GM21723 (cell line): ENCODE data around the gene TMEM217.

ENCODE experiments used
- ATAC-seq: cut with Tn5 transposase; IDR thresholded peaks from one replicate; pipeline ENCODE4 v1.9.1; 2021; ENCODE audit warnings: mild to moderate bottlenecking, moderate library complexity; ENCODE audit not compliant: unreplicated experiment

The TMEM217 gene

DNA sequence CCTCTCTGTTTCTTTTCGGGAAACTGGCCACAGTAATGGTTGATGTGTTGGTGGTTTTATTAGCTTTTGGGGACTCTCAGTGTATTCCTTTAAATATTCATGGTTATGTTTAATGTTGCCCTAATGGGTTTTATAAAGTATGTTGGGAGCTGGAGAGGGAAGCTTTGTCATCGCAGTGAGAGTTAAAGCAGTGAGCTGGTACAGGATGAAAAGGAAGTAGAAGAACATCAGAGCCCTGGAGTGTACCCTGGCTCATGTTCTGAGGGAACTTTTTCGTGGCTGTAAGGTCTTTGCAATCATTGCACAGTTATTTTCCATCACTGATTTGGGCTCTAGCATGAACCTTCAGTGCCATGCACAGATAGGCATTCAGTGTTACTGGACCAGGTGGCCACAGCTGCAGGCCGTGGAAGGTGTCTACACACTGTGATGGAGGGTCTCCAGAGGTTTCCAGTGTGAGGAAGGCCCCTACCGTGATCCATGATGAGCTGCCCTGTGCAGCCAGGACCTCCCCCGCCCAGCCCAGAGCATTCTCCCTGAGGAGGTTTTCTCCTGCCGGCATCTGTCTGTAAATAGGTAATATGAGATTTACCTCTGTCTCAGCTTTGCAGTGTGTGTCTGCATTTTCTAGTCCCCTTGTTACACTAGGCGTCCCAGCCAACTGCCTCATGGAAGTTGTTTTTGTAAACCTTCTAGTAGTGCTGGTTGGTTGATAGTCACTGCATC is 22.4 kb upstream of the TMEM217 start:
- ATAC-seq: no peak

DNA sequence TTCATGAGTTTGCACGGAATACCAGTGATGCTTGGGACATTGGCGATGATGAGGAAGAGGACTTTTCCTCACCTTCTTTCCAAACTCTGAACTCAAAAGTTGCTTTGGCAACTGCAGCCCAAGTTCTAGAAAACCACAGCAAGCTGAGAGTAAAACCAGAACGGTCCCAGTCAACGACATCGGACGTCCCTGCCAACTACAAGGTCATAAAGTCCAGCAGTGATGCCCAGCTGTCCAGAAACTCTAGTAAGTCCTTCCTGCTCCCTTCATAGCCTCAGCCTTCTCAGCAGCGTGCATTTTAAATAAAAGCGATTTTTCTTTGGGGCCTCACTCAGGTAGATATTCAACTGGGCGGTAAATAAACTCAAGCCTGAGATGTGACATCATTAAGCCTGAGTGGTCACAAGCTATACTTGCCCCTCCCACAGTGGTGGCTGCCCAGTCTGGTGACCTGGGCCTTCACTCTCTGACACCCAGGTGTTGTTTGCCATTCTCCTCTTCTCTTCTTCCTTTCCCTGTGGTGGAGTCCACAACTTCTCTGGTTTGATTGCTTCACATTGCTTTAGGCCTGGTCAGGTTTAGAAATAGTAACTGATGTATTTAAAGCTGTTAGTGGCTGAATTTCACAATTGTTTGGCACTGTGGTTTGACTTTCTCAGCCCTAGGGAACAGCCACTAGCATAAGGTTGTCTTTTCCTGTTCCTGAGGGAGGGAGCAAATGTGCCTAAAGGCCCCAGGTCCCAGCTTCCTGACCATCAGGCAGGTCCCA is 21.6 kb upstream of the TMEM217 start:
- no peak for ATAC-seq

DNA sequence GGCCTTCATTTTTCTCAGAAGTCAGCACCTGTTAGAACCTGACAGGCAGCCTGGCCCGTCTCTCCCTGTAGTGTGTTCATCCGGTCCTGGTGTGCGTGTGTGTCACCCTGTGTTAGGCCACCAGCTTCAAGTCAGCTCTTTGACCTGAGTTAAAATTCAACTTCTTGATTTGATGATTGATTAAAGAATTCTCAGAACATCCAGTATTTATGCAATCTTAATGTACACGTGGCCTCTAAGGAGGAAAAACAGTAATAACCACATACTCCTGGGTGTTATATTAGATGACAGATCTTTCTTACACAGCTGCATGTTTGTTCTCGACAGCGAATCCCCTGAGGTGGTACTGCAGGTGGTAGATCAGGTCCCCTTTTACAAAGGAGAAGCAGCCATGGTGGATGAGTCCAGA is 19.1 kb upstream of the TMEM217 start:
- ATAC-seq: no peak

DNA sequence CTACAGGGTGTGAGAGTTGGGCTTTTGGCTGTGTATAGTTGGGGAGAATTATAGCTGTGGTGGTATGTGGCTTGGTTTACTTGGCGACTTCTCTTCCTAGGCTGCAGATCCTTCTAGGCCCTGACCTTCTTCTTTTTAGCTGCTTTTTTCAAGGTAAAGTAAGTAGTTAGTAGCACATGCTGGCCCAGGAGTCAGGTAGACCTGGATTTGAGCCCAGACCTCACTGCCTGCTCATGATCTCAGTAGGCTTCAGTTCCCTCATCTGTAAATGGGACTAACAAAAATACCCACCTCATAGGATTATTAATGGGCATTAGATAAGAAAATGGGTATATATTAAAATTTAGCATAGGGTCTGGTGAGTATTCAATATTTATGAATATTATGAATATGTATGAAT is 17.4 kb upstream of the TMEM217 start:
- ATAC-seq: no peak

DNA sequence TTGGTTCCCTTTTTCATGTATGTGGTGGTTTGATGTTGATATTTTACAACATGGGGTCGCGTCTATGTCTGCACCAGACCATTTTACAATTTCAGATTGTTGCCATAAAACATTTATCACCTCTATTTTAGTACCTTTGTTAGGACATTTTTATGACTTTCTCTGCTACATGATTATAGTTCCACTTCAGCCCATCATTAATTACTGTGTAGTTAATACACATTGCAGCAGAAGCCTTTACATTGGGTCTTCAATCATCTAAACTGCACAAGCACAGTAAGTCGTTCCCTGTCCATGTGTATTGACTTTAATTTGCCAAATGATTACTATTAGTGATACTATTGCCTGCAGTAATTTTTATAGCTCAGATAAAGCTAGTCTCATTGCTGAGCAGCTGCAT is 15.7 kb upstream of the TMEM217 start:
- no peak for ATAC-seq

DNA sequence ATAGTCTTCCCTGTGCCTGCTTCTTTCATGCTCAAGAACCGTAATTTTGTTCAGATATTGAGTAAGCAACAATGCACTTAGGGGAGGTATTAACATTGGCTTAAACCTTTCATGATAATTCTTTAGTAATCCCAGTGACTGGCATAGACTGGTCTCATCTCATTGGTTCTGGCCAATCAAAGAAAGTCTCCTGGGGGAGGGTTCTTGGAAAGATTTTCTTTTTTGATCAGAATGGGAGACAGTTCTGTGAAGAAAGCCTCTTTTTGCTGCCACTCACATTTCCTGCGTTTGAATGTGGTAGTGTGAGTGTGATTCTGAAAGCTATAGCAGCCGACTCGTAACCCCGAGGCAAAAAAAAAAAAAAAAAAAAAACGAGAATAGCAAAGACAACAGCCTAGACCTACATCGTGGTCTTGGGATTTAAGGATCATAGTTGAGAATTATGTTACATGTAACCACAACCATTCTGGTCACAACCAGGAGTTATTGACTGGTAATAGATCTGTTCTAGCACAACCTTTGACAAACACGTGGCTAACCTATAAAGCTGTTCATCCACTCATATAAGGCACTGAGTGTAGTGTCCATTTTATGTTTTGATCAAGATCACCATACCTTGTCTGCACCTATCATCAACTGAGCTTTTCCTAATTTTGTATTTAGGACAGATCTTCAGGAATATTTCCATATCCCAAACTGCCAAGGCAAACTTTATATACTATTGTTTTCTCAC is 15.1 kb upstream of the TMEM217 start:
- no peak for ATAC-seq

DNA sequence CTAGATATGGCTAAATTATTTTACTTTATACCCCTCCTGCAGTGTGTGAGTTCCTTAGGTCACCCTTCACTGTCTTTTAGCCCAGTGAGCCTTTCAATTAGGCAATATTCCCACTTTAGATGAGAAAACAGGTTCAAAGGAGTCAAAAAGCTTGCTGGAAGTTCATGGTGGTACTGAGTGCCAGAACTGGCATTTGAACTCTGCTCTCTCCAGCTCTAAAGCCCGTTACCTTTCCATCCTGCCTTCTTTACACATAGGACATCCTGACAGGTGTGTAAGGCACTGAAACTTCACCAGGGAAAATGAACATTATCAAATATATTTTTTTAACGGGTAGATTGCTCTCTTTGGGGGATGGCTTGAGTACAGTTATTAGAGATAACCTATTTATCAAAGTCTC is 11.2 kb upstream of the TMEM217 start:
- ATAC-seq: no peak

DNA sequence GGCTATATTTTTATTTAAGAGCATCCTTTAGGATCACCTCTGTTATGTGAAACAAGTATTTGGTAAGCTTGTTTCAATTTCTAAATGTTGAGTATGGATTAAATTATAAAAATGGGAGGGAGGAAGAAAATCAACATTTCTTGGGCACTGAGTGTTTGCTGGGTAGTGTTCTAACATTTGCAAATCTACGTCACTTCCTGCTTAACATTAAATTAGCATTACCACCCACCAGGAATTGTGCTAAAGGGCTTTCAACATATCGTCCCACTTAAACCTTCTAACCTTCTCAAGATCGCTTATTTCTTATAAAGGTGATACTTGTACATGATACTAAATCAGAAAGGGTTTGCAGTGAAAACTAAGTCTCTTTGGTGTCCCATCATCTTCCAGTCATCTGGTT is 7.9 kb upstream of the TMEM217 start:
- no peak for ATAC-seq

DNA sequence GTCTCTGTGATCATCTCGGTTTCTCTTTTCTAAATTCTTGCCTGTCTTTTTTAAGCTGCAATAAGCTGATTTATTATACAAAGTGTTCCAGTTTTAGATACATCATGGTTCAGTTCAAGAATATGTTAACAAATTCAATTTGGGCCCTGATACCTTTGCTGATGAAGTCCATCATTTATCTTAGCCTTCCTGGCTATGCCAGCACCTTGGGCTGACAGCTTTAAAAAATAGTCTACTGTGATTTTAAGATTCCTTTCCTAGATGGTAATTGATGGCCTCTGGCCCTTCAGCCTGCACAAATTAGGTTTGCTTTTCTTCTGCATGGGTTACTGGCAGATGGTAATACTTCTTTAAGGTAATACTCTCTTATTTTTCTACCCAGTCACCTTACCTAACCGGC is 7.1 kb upstream of the TMEM217 start:
- no peak for ATAC-seq

DNA sequence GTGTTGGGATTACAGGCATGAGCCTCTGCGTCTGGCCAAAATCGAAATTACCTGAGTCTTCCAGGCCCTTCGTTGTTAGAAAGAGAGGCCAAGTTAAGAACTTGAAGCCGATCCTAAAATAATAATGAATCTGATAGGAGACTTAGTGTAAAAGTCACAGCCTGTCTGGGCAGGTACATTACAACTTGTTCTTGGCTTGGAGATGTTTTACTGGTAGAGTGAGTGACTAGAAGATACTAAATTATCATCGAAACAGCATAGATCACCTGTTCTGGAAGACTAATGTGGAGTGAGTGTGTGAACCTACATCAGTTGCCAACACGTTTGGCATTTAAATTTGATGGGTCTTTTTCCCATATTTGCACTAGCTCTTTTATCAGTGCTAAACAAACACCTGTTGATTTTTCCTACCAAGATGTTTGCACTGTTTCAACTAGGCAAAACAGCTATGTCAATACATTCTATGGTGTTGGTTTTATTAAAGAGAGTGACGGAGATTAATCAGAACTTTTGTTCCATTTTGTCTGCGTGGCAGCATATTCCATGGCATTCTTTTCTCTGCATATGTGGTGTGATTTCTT is 4.6 kb upstream of the TMEM217 start:
- no peak for ATAC-seq

DNA sequence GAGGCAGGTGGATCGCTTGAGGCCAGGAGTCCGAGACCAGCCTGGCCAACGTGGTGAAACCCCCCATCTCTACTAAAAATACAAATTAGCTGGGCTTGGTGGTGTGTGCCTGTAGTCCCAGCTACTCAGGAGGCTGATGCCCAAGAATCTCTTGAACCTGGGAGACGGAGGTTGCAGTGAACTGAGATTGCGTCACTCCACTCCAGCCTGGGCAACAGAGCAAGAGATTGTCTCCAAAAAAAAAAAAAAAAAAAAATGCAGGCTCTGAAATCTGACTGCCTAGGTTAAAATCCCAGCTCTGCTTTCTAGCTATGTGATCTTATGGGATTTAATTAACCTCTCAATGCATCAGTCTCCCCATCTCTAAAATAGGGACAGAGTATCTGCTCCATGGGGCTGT is 3.3 kb upstream of the TMEM217 start:
- no peak for ATAC-seq

DNA sequence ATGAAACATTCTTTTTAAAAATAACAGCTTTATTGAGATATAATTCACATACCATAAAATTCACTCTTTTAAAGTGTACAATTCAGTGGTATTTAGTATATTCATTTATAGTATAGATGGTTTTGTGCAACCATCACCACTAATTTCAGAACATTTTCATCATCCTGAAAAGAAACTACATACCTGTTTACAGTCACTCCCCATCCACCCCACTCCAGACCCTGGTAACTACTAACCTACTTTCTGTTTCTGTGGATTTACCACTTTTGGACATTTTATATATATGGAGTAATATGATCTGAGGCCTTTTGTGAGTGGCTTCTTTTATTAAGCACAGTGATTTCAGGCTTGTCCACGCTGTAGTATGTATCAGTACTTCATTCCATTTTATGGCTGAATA is 2.5 kb upstream of the TMEM217 start:
- ATAC-seq: no peak

DNA sequence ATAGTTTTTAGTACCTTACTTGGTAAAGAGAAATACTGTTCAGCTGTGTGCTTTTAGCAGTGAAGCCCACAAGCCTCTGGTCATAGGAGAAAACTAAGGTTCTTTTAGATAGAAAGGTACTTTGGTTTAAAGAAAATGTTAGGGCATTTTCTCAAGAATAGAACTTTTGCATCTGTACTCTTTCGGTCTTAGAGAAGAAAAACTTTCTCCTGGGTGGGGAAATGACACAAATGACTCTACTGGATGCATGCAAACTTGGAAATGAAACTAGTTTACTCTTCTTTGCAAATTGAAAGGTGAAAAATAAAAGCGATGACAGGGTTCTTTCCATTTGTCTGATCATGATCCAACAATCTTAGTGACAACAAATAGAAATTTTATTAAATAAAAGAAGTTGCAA is 2.1 kb upstream of the TMEM217 start:
- no peak for ATAC-seq

DNA sequence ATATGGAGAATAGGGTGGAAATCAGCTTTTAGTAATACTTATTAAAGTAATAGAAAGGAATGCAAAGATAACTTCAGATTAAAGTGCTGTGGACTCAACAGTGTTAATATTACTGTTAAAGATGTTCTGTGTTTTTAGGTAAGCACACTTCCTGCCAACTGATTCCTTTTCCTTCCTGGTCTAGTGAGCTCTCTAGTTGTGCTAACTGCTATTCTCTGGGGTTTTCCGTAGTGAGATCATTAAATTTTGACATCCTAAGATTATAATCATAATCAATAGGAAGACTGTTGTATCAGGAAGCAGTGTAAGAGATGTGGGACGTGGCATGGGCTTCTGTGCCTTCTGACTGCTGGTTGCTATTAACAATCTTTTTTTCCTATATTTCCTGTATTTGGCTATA is 1.2 kb upstream of the TMEM217 start:
- no peak for ATAC-seq

DNA sequence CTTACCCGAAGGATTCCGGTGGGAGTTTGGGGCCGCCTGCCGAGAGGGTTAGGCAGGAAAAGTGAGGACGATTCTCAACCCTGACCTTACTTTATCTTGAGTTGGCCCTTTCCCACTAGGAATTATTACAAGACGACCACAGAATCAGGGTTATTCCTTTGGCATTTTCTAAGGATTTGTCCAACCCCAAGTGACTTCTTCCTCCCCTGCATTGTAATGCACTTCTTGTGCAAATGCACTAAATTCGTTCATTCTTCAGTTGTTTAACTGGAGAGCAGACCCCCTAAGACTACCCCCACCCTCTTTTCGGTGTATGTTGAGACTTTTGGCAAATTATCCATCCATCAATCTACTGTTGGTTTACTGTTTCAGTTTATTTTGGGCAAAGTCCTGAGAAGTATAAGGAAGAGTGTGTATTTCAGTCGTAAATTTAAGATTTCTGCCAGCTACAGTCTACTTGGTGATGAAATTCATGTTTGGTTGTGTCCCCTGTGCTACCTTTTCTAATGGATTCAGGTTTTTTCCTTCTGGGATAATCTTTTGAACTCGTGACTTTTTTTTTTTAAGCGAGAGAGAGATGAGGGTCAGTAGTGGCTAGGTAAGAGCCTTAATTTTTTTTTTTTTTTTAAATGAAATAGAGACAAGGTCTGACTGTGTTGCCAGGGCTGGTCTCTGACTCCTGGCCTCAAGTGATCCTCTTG is 611 bp upstream of the TMEM217 start:
- ATAC-seq: no peak

DNA sequence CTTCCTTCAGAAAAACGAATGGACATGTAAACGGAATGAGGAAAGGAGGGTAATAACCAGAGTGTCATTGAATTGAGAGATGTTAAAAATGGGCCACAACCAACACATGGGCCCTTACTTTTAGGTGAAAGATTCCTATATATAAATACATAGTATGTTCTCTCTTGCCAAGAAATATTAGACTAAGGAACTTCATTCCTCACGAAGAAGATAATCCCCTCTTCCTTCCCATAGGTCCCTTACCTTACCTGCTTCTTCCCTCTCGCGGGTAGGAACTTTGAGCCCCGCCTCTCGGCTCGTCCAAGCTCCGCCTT is 667 bp downstream of the TMEM217 start:
- ATAC-seq: no peak

DNA sequence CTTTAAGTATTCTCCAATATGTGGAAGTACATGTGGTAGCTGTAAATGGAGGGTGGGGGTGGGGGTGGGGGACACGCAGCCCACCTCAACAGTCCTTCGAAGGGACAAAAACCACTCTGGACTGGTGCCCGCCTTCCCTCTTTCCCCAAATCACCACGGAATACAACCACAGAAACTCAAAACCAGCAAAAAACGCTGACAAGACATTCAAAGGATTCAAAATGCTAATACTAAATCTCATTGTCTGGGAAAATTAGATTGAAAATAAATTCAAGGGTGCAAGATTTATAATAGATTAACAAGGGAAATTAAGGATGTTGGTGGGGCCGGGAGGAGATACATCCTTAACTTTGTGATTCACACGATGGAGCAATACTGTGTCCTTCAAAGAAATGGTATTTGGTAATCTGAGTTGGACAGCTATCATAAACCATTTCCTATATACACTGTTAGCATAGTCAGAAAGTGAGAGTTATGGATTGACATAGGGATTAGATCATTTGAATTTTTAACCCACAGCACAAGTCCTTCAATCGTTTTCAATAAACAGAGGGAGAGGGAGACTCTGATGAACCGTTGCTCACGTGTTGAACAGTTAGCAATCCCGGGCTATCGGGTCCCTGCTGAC is 1.1 kb downstream of the TMEM217 start:
- no peak for ATAC-seq

DNA sequence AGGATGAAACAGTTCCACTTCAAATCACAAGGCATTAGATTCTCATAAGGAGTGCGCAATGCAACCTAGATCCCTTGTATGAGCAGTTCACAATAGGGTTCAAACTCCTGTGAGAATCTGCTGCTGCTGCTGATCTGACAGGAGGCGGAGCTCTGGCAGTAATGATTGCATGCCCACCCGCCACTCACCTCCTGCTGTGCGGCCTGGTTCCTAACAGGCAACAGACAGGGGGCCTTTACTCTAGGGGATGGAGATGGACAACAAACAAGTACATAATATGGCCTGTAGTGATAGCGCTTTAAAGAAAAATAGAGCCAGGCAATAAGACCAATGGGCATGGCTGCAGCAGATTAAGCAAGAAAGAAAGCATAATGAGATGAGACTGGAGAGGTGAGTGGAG is 3.1 kb downstream of the TMEM217 start:
- no peak for ATAC-seq

DNA sequence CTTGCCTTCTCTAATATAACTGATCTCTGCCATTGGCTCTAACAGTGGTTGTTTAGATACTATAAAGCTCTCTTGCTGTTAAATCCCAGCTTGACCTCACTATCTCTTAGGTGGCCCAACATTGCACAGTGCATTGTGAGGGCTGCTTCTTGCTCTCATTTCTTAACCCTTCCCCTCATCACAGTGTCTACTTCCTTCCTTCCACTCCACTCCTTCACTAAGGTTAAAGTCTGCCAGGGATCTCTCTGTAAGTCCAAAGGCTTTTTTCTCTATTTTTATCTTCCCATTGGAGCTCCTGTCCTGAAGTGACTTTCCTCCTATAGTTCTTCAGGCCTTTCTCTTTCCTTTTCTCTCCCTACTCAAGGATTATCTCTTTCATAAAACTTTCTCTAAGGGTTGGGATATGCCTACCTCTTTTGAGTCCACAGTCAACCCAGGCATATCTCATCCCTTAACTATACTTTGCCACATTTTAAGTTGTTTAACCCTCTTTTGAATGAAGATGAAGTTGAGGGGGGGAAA is 4.4 kb downstream of the TMEM217 start:
- no peak for ATAC-seq

DNA sequence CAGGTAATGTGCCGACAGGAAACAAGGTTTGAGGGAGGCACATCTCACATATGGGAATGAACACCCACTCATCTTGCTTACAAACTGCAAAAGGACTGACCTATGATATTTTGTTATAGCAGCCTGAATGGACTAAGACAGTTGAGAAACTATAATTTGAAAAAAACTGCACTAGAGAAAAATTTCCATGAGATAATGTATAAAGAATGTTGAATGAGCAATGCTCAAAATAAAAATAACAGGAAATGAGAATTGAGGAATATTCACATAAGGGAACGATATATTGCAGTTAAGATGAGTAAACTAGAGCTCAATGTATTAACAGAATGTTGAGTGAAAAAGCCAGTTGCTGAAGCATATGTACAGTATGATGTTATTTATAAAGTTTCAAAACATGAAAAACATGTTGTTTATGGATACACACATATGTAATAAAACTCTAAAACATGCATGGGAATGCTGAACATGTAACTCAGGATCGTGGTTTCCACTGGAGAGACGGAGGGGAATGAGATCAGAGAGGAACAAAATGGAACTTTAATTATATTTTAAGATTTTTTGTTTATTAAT is 6.6 kb downstream of the TMEM217 start:
- no peak for ATAC-seq
